ENCODE results near the gene ABL1.

GRCh38 chr9:130890870-130891687 lies 56.0 kb downstream of the ABL1 start:
- TF ChIP-seq MXI1 (IDR thresholded peaks at IDR 0.05; ENCODE audit: low read depth, low read length): no peak
- no peak for TF ChIP-seq USF1 (IDR thresholded peaks at IDR 0.05; ENCODE audit: borderline replicate concordance, low read depth)
- no peak for TF ChIP-seq CTCF (IDR thresholded peaks at IDR 0.05)
- TF ChIP-seq NFIC (IDR thresholded peaks at IDR 0.05; ENCODE audit: borderline replicate concordance): no peak
- TF ChIP-seq RAD21 (IDR thresholded peaks at IDR 0.05; ENCODE audit: low read length): no peak

Data from SK-N-SH (cell line).